Hepatocyte (in vitro differentiated cells): ENCODE measurements around the gene TRIM32.

Source experiments
- CTCF ChIP-seq: fragments of 200-600 bp; sonication (generic); IDR thresholded peaks from 2 replicates; pipeline ENCODE4 v1.5.1; 2016; ENCODE audit warnings: antibody characterized with exemption, mild to moderate bottlenecking; ENCODE audit not compliant: poor library complexity
- EZH2 ChIP-seq: fragments of 200-600 bp; sonication (generic); IDR thresholded peaks from 2 replicates; pipeline ENCODE4 v1.6.1; 2016; ENCODE audit warnings: antibody characterized with exemption, mild to moderate bottlenecking, borderline replicate concordance
- EZH2phosphoT487 ChIP-seq: fragments of 200-600 bp; sonication (generic); IDR thresholded peaks from one replicate; pipeline ENCODE4 v1.6.1; 2018; ENCODE audit warnings: antibody characterized with exemption, mild to moderate bottlenecking, low read depth, moderate library complexity; ENCODE audit not compliant: unreplicated experiment, severe bottlenecking

- no peak for TF ChIP-seq EZH2
- TF ChIP-seq CTCF = no peak
- no peak for TF ChIP-seq EZH2phosphoT487
These were observed 12.7 kb upstream of the TRIM32 start for GRCh38 chr9:116674210-116674980.
